HAP-1 (cell line): ENCODE data around the gene ERG28.
"Not testable (repeated sequence)": the region's sequence is repeated elsewhere in the genome, so short reads cannot be mapped to it uniquely, and the experiment has no call there.

Source experiments
- DNase-seq, 2 experiments: peaks; one replicate each; pipeline ENCODE4 v3.0.0-alpha.2; 2016 to 2020; ENCODE audit warnings: low spot score in 2 of 2
- H3K27me3 ChIP-seq: fragments of 250-450 bp; sonication (Bioruptor Pico); 2 replicates; pipeline ENCODE4 v1.5.1; 2020; ENCODE audit warnings: low read depth, mild to moderate bottlenecking, moderate library complexity
- H3K36me3 ChIP-seq: fragments of 250-450 bp; sonication (Bioruptor Pico); replicated peaks from 2 replicates; pipeline ENCODE4 v1.5.1; 2020; ENCODE audit warnings: mild to moderate bottlenecking
- H3K4me1 ChIP-seq: fragments of 250-450 bp; sonication (Bioruptor Pico); 2 replicates; pipeline ENCODE4 v1.5.1; 2020; ENCODE audit warnings: mild to moderate bottlenecking
- H3K4me3 ChIP-seq: fragments of 250-450 bp; sonication (Bioruptor Pico); 2 replicates; pipeline ENCODE4 v1.5.1; 2020; ENCODE audit warnings: mild to moderate bottlenecking, moderate library complexity
- H3K9me3 ChIP-seq: fragments of 250-450 bp; sonication (Bioruptor Pico); 2 replicates; pipeline ENCODE4 v1.5.1; 2020; ENCODE audit warnings: mild to moderate bottlenecking, moderate library complexity
- in situ Hi-C: fragments of 300-500 bp; cut with MboI; formaldehyde crosslinking; loops from 3 replicates; pipeline ENCODE4 v1.14.3; 2020; ENCODE audit warnings: low sequenced_read_pairs, inconsistent platforms, mixed read lengths

ERG28 gene

GRCh38 chr14:75660630-75661498 is at the start of gene ERG28, which contains the start of gene TTLL5:
Gene ERG28 (minus strand): TSS chr14:75660876. CDS start chr14:75657502, 3,374 bp downstream.
Gene TTLL5 (plus strand): TSS chr14:75661246. CDS start chr14:75663150, 1,904 bp downstream.
- Histone ChIP-seq H3K4me1 (peaks cover 8% of the 10 kb centered on the region), H3K9me3 (no peaks in the 10 kb centered on the region), H3K27me3 (no peaks in the 10 kb centered on the region), H3K4me3 (peak within 1 kb of the TSS; percentile 98), H3K36me3 (peaks cover 6% of the 10 kb centered on the region)
- in situ Hi-C loops, result loop anchor here (25.0 kb wide), 1 partner anchor 524 kb away; the partner anchor contains the start of gene NEK9
- DNase-seq, result peak; percentile 96 to 97

GRCh38 chr14:75709207-75709812 is 48.6 kb upstream of the ERG28 start:
- H3K9me3 ChIP-seq, result no peaks in the 10 kb centered on the region
- H3K27me3 ChIP-seq, result no peaks in the 10 kb centered on the region
- H3K4me1 ChIP-seq, result peaks cover 8% of the 10 kb centered on the region
- peak; percentile 77 to 79 for DNase-seq
- in situ Hi-C loops, result loop anchor here (25.0 kb wide), 1 partner anchor 653 kb away; no protein-coding TSS in a partner anchor
- no peak overlapping the region for H3K4me3 ChIP-seq
- no peaks in the 10 kb centered on the region; the same call in 1 of the 2 replicates for H3K36me3 ChIP-seq

GRCh38 chr14:75705014-75705413 is 44.3 kb upstream of the ERG28 start:
- no peak for DNase-seq
- in situ Hi-C loops, result loop anchor here (25.0 kb wide), 1 partner anchor 657 kb away; no protein-coding TSS in a partner anchor
- H3K27me3 ChIP-seq, result no peaks in the 10 kb centered on the region
- no peak overlapping the region for H3K4me3 ChIP-seq
- H3K9me3 ChIP-seq, result no peaks in the 10 kb centered on the region
- H3K36me3 ChIP-seq, result peaks cover 4% of the 10 kb centered on the region; the same call in 1 of the 2 replicates
- no peaks in the 10 kb centered on the region for H3K4me1 ChIP-seq

GRCh38 chr14:75703467-75703866 is 42.8 kb upstream of the ERG28 start:
- Histone ChIP-seq H3K4me1 (no peaks in the 10 kb centered on the region), H3K36me3 (peaks cover 13% of the 10 kb centered on the region; the same call in 1 of the 2 replicates), H3K9me3 (no peaks in the 10 kb centered on the region), H3K4me3 (no peak overlapping the region), H3K27me3 (no peaks in the 10 kb centered on the region)
- no peak for DNase-seq
- in situ Hi-C loops, result loop anchor here (25.0 kb wide), 1 partner anchor 659 kb away; no protein-coding TSS in a partner anchor

GRCh38 chr14:75702616-75703261 is 42.1 kb upstream of the ERG28 start:
- in situ Hi-C loops, result loop anchor here (25.0 kb wide), 1 partner anchor 660 kb away; no protein-coding TSS in a partner anchor
- Histone ChIP-seq H3K9me3 (no peaks in the 10 kb centered on the region), H3K36me3 (peaks cover 13% of the 10 kb centered on the region; the same call in 1 of the 2 replicates), H3K27me3 (no peaks in the 10 kb centered on the region), H3K4me3 (no peak overlapping the region), H3K4me1 (no peaks in the 10 kb centered on the region)
- no peak for DNase-seq

- no peaks in the 10 kb centered on the region for H3K27me3 ChIP-seq
- no peaks in the 10 kb centered on the region for H3K4me1 ChIP-seq
- no peak for DNase-seq
- in situ Hi-C loops, result loop anchor here (25.0 kb wide), 1 partner anchor 660 kb away; no protein-coding TSS in a partner anchor
- peaks cover 13% of the 10 kb centered on the region; the same call in 1 of the 2 replicates for H3K36me3 ChIP-seq
- H3K9me3 ChIP-seq, result no peaks in the 10 kb centered on the region
- no peak overlapping the region for H3K4me3 ChIP-seq
These were observed 41.4 kb upstream of the ERG28 start for GRCh38 chr14:75702122-75702521.

- no peaks in the 10 kb centered on the region for H3K9me3 ChIP-seq
- H3K4me1 ChIP-seq, result no peaks in the 10 kb centered on the region
- DNase-seq, result no peak
- H3K4me3 ChIP-seq, result no peak overlapping the region
- H3K27me3 ChIP-seq, result no peaks in the 10 kb centered on the region
- in situ Hi-C loops, result loop anchor here (25.0 kb wide), 1 partner anchor 662 kb away; no protein-coding TSS in a partner anchor
- H3K36me3 ChIP-seq, result peaks cover 16% of the 10 kb centered on the region; the same call in 1 of the 2 replicates
These were observed 39.6 kb upstream of the ERG28 start for GRCh38 chr14:75700295-75700694.

- Histone ChIP-seq H3K4me1 (no peaks in the 10 kb centered on the region), H3K9me3 (no peaks in the 10 kb centered on the region), H3K4me3 (no peak overlapping the region), H3K36me3 (peaks cover 16% of the 10 kb centered on the region; the same call in 1 of the 2 replicates), H3K27me3 (no peaks in the 10 kb centered on the region)
- in situ Hi-C loops, result no loop called here
- DNase-seq, result no peak
These were observed 38.7 kb upstream of the ERG28 start for GRCh38 chr14:75699331-75699730.

- Histone ChIP-seq H3K27me3 (no peaks in the 10 kb centered on the region), H3K4me3 (no peak overlapping the region), H3K4me1 (no peaks in the 10 kb centered on the region), H3K9me3 (no peaks in the 10 kb centered on the region), H3K36me3 (peaks cover 16% of the 10 kb centered on the region; the same call in 1 of the 2 replicates)
- no peak for DNase-seq
- in situ Hi-C loops, result no loop called here
These were observed 37.2 kb upstream of the ERG28 start for GRCh38 chr14:75697918-75698317.

GRCh38 chr14:75697386-75697785 is 36.7 kb upstream of the ERG28 start:
- Histone ChIP-seq H3K4me3 (no peak overlapping the region), H3K4me1 (no peaks in the 10 kb centered on the region), H3K36me3 (peaks cover 16% of the 10 kb centered on the region; the same call in 1 of the 2 replicates), H3K9me3 (no peaks in the 10 kb centered on the region), H3K27me3 (no peaks in the 10 kb centered on the region)
- in situ Hi-C loops, result no loop called here
- no peak for DNase-seq

- H3K4me1 ChIP-seq, in situ Hi-C loops, DNase-seq, H3K9me3 ChIP-seq, H3K4me3 ChIP-seq, H3K27me3 ChIP-seq: not testable (repeated sequence)
- H3K36me3 ChIP-seq, result peaks cover 22% of the 10 kb centered on the region; the same call in 1 of the 2 replicates
These were observed 34.3 kb upstream of the ERG28 start for GRCh38 chr14:75695025-75695424.

GRCh38 chr14:75690010-75690409 is 29.3 kb upstream of the ERG28 start:
- Histone ChIP-seq H3K4me1 (no peaks in the 10 kb centered on the region), H3K4me3 (no peak overlapping the region), H3K36me3 (peaks cover 10% of the 10 kb centered on the region; the same call in 1 of the 2 replicates), H3K27me3 (no peaks in the 10 kb centered on the region), H3K9me3 (no peaks in the 10 kb centered on the region)
- in situ Hi-C loops, result no loop called here
- no peak for DNase-seq

- in situ Hi-C loops, result no loop called here
- Histone ChIP-seq H3K27me3 (no peaks in the 10 kb centered on the region), H3K4me1 (no peaks in the 10 kb centered on the region), H3K9me3 (no peaks in the 10 kb centered on the region), H3K4me3 (no peak overlapping the region), H3K36me3 (peaks cover 10% of the 10 kb centered on the region)
- DNase-seq, result no peak
These were observed 28.3 kb upstream of the ERG28 start for GRCh38 chr14:75689012-75689411.
